ENCODE data around the gene CIC.

GRCh38 chr19:42241279-42241678, 27.8 kb upstream of the CIC start:
- no peak for TF ChIP-seq CTCF (IDR thresholded peaks at IDR 0.05)
- no peak for TF ChIP-seq POLR2A (IDR thresholded peaks at IDR 0.05)

All from lower leg skin (tissue), 3 donors.